HepG2 (cell line): ENCODE data around the gene ADIPOR2. TPM values are rescaled to one million over a fixed set of nuclear protein-coding genes. Genes with fewer than 3 reads are reported as not detected.

Source experiments
- HNRNPLL ChIP-seq: fragments of 200-400 bp; formaldehyde crosslinking; IDR thresholded peaks from 2 replicates; pipeline ENCODE4 v1.6.1; 2017; ENCODE audit warnings: mild to moderate bottlenecking, low read depth, low read length; ENCODE audit not compliant: poor library complexity, severe bottlenecking
- SALL1 ChIP-seq: sonication (generic); formaldehyde crosslinking; IDR thresholded peaks from 2 replicates; pipeline ENCODE4 v1.8.0; 2022; ENCODE audit warnings: mild to moderate bottlenecking, missing genetic modification reagents
- SMARCE1 ChIP-seq: fragments of 450-650 bp; IDR thresholded peaks from 2 replicates; pipeline ENCODE4 v1.6.1; 2017; ENCODE audit warnings: borderline replicate concordance
- ZBTB38 ChIP-seq: sonication (generic); formaldehyde crosslinking; IDR thresholded peaks from 2 replicates; pipeline ENCODE4 v1.5.1; 2020; ENCODE audit warnings: mild to moderate bottlenecking, missing genetic modification reagents
- ZNF230 ChIP-seq: sonication (generic); formaldehyde crosslinking; IDR thresholded peaks from 2 replicates; pipeline ENCODE4 v1.4.0; 2020; ENCODE audit warnings: mild to moderate bottlenecking, missing genetic modification reagents
- ZNF431 ChIP-seq: sonication (generic); formaldehyde crosslinking; IDR thresholded peaks from 2 replicates; pipeline ENCODE4 v1.9.0; 2022; ENCODE audit warnings: missing genetic modification reagents, low read depth, mild to moderate bottlenecking, borderline replicate concordance
- ZNF766 ChIP-seq: sonication (generic); formaldehyde crosslinking; IDR thresholded peaks from 2 replicates; pipeline ENCODE4 v1.5.0; 2020; ENCODE audit warnings: missing genetic modification reagents, borderline replicate concordance
- polyA plus RNA-seq, 8 experiments: library from polyadenylated mRNA; depleted of rRNA in 3 of 8; stranded (reverse) in 7 of 8; unstranded in 1 of 8; fragments of >200 nt; fragmentation: Illumina TruSeq in 4 of 8; extraction: Trizol in 4 of 8; gene quantifications; 2 replicates each; pipeline versions ENCODE4 v1.2.1 to v1.2.3, GENCODE V29; 2011 to 2016; ENCODE audit warnings: low read depth in 4 of 8, missing spikeins in 1 of 8, mixed read lengths in 1 of 8; ENCODE audit not compliant: insufficient read depth in 1 of 8
- total RNA-seq, 5 experiments: library from RNA; depleted of rRNA; stranded (reverse); fragments of >200 nt; fragmentation: Illumina TruSeq; extraction: Trizol; gene quantifications; 2 replicates each; pipeline ENCODE4 v1.2.3, GENCODE V29; 2016; ENCODE audit warnings: low read depth in 1 of 5
- TF ChIP-seq, protein P1 (sequence below): sonication (generic); formaldehyde crosslinking; IDR thresholded peaks from 2 replicates; pipeline ENCODE4 v1.4.0; 2020; ENCODE audit warnings: mild to moderate bottlenecking, missing genetic modification reagents
- TF ChIP-seq, protein P2 (sequence below), 2 experiments: fragments of 450-650 bp in 1 of 2; sonication (generic) in 1 of 2; formaldehyde crosslinking; IDR thresholded peaks; 2 replicates each; pipeline versions ENCODE4 v1.5.0 to v1.8.0; 2020 to 2022; ENCODE audit warnings: mild to moderate bottlenecking in 1 of 2, missing genetic modification reagents in 1 of 2
- TF ChIP-seq, protein P3 (sequence below): sonication (generic); formaldehyde crosslinking; IDR thresholded peaks from 2 replicates; pipeline ENCODE4 v1.4.0; 2020; ENCODE audit warnings: missing genetic modification reagents

The ADIPOR2 gene
- total and polyA plus RNA-seq, 2 of the 13 experiments (the other 11 are each of a cell fraction or from before 2014, with no cell fraction given): 35.2 to 52.2 TPM

DNA sequence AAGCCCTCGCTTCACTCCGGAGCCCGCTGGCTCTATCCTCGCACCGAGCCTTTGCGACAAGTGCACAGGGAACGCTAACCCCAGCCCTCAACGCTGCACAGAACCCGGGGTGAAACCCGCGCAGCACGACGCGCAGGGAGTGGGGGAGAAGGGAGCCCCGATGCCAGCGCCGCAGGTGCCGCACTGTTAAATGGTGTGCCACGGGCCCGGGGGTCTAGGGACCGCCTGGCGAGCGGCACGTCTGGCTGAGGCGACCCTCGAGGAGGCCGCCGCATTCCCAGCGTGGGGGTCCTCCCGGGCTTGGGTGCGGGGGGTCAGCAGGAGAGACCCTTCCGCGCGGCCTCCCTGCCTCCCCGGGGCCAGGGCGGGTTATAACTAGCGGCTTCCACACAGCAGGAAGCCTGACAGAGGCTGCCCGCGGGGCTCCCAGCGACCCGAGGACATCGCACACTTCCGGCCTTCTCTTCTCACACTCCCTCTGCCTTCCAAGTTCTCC, 105.7 kb downstream of the ADIPOR2 start (continued):
- TF ChIP-seq, protein P1, sequence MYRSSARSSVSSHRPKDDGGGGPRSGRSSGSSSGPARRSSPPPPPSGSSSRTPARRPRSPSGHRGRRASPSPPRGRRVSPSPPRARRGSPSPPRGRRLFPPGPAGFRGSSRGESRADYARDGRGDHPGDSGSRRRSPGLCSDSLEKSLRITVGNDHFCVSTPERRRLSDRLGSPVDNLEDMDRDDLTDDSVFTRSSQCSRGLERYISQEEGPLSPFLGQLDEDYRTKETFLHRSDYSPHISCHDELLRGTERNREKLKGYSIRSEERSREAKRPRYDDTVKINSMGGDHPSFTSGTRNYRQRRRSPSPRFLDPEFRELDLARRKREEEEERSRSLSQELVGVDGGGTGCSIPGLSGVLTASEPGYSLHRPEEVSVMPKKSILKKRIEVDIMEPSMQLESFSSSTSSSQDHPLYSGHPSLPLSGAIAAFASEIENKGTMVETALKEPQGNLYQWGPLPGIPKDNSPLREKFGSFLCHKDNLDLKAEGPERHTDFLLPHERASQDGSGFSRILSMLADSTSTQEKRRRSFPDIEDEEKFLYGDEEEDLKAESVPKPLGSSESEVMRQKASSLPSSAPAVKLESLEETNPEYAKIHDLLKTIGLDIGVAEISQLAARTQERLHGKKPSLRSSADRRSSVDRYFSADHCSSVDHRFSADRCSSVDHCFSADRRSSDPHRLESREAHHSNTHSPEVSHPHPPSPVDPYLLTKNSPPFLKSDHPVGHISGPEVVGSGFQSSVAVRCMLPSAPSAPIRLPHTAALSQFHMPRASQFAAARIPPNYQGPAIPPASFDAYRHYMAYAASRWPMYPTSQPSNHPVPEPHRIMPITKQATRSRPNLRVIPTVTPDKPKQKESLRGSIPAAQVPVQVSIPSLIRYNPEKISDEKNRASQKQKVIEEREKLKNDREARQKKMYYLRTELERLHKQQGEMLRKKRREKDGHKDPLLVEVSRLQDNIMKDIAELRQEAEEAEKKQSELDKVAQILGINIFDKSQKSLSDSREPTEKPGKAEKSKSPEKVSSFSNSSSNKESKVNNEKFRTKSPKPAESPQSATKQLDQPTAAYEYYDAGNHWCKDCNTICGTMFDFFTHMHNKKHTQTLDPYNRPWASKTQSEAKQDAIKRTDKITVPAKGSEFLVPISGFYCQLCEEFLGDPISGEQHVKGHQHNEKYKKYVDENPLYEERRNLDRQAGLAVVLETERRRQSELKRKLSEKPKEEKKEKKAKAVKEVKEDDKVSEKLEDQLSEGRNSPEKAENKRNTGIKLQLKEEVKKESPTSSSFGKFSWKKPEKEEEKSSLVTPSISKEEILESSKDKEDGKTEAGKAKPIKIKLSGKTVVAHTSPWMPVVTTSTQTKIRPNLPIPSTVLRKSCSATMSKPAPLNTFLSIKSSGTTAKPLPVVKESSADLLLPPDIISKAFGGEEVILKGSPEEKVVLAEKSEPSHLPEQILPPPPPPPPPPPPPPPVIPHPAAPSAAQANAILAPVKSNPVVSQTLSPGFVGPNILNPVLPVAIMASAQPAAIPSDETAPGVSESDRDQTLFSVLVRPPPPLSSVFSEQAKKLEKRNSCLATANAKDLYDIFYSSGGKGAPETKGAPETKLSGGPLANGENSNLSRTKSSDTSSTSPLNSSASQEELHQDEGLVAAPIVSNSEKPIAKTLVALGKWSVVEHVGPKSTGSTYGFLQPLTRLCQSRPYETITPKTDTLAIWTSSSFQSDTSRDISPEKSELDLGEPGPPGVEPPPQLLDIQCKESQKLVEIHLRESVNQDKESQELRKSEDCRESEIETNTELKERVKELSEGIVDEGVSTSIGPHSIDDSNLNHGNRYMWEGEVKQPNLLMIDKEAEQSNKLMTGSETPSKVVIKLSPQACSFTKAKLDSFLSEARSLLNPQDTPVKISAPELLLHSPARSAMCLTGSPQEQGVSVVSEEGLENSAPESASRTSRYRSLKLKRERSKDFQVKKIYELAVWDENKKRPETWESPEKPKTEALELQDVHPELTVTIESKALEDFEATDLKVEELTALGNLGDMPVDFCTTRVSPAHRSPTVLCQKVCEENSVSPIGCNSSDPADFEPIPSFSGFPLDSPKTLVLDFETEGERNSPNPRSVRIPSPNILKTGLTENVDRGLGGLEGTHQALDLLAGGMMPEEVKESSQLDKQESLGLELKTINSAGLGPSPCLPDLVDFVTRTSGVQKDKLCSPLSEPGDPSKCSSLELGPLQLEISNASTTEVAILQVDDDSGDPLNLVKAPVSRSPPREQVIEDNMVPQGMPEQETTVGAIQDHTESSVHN (CRISPR knock-in tag): no peak
- TF ChIP-seq, protein P2, sequence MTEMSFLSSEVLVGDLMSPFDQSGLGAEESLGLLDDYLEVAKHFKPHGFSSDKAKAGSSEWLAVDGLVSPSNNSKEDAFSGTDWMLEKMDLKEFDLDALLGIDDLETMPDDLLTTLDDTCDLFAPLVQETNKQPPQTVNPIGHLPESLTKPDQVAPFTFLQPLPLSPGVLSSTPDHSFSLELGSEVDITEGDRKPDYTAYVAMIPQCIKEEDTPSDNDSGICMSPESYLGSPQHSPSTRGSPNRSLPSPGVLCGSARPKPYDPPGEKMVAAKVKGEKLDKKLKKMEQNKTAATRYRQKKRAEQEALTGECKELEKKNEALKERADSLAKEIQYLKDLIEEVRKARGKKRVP (CRISPR knock-in tag; IDR thresholded peaks at IDR 0.05): no peak
- TF ChIP-seq ZNF230 (no peak), SMARCE1 (no peak), ZNF766 (CRISPR knock-in tag) (no peak), HNRNPLL (peak; percentile 8), ZNF431 (CRISPR knock-in tag) (no peak), SALL1 (CRISPR knock-in tag) (no peak), ZBTB38 (CRISPR knock-in tag) (no peak)
- TF ChIP-seq, protein P3, sequence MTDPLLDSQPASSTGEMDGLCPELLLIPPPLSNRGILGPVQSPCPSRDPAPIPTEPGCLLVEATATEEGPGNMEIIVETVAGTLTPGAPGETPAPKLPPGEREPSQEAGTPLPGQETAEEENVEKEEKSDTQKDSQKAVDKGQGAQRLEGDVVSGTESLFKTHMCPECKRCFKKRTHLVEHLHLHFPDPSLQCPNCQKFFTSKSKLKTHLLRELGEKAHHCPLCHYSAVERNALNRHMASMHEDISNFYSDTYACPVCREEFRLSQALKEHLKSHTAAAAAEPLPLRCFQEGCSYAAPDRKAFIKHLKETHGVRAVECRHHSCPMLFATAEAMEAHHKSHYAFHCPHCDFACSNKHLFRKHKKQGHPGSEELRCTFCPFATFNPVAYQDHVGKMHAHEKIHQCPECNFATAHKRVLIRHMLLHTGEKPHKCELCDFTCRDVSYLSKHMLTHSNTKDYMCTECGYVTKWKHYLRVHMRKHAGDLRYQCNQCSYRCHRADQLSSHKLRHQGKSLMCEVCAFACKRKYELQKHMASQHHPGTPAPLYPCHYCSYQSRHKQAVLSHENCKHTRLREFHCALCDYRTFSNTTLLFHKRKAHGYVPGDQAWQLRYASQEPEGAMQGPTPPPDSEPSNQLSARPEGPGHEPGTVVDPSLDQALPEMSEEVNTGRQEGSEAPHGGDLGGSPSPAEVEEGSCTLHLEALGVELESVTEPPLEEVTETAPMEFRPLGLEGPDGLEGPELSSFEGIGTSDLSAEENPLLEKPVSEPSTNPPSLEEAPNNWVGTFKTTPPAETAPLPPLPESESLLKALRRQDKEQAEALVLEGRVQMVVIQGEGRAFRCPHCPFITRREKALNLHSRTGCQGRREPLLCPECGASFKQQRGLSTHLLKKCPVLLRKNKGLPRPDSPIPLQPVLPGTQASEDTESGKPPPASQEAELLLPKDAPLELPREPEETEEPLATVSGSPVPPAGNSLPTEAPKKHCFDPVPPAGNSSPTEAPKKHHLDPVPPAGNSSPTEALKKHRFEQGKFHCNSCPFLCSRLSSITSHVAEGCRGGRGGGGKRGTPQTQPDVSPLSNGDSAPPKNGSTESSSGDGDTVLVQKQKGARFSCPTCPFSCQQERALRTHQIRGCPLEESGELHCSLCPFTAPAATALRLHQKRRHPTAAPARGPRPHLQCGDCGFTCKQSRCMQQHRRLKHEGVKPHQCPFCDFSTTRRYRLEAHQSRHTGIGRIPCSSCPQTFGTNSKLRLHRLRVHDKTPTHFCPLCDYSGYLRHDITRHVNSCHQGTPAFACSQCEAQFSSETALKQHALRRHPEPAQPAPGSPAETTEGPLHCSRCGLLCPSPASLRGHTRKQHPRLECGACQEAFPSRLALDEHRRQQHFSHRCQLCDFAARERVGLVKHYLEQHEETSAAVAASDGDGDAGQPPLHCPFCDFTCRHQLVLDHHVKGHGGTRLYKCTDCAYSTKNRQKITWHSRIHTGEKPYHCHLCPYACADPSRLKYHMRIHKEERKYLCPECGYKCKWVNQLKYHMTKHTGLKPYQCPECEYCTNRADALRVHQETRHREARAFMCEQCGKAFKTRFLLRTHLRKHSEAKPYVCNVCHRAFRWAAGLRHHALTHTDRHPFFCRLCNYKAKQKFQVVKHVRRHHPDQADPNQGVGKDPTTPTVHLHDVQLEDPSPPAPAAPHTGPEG (CRISPR knock-in tag): no peak
